BE2C (cell line): ENCODE results near the gene KRTAP10-5.
"Not testable (repeated sequence)": the region's sequence is repeated elsewhere in the genome, so short reads cannot be mapped to it uniquely, and the experiment has no call there.

ENCODE experiments used
- DNase-seq: peaks from one replicate; pipeline ENCODE4 v3.0.0-alpha.2; 2020
- H3K27me3 ChIP-seq: fragments of 250-450 bp; sonication (Bioruptor Pico); 2 replicates; pipeline ENCODE4 v1.5.1; 2020; ENCODE audit warnings: mild to moderate bottlenecking
- H3K36me3 ChIP-seq: fragments of 250-450 bp; sonication (Bioruptor Pico); 2 replicates; pipeline ENCODE4 v1.5.1; 2020; ENCODE audit warnings: mild to moderate bottlenecking
- H3K4me1 ChIP-seq: fragments of 250-450 bp; sonication (Bioruptor Pico); 2 replicates; pipeline ENCODE4 v1.5.1; 2020
- H3K4me3 ChIP-seq: 2 replicates; pipeline ENCODE4 v1.5.1; 2011; ENCODE audit warnings: low read depth, low read length
- H3K9me3 ChIP-seq: fragments of 250-450 bp; sonication (Bioruptor Pico); 2 replicates; pipeline ENCODE4 v1.5.1; 2020
- CTCF ChIP-seq: IDR thresholded peaks from 2 replicates; pipeline ENCODE4 v1.5.1; 2012; ENCODE audit warnings: mild to moderate bottlenecking, low read depth, low read length

KRTAP10-5 gene

DNA sequence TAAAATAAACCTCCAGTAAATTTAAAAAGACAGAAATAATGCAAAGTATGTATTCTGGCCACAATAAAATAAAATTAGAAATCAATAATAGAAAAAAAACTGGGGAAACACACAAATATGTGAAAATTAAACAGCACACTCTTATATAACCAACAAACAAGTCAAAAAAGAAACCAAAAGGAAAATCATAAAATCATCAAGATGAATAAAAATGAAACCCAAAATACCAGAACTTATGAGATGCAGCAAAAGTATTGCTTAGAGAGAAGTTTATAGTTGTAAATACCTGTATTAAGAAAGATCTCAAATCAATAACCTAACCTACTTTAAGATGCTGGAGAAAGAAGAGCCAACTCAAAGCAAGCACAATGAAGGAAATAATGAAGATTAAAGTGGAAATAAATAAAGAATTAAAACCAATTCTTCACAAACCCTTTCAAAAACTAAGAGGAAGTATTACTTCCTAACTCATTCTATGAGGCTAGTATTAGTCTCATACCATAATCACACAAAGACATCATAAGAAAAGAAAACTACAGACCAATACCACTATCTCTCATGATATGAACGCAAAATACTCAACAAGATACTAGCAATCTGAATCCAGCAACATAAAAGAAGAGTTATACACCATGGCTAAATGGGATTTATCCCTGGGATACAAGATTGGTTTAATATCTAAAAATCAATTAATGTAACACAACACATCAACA, 15.4 kb downstream of the KRTAP10-5 start:
- H3K9me3 ChIP-seq = no peaks in the 10 kb centered on the region
- H3K4me3 ChIP-seq = no peak overlapping the region
- H3K27me3 ChIP-seq = no peaks in the 10 kb centered on the region; the same call in 1 of the 2 replicates
- no peaks in the 10 kb centered on the region for H3K4me1 ChIP-seq
- TF ChIP-seq CTCF = no peak
- DNase-seq = no peak
- no peaks in the 10 kb centered on the region for H3K36me3 ChIP-seq

- no peak for TF ChIP-seq CTCF
- Histone ChIP-seq H3K27me3 (no peaks in the 10 kb centered on the region; the same call in 1 of the 2 replicates), H3K4me3 (no peak overlapping the region), H3K36me3 (no peaks in the 10 kb centered on the region), H3K4me1 (no peaks in the 10 kb centered on the region), H3K9me3 (no peaks in the 10 kb centered on the region)
- no peak for DNase-seq
These were observed 16.3 kb downstream of the KRTAP10-5 start for GRCh38 chr21:44564099-44564498.

DNA sequence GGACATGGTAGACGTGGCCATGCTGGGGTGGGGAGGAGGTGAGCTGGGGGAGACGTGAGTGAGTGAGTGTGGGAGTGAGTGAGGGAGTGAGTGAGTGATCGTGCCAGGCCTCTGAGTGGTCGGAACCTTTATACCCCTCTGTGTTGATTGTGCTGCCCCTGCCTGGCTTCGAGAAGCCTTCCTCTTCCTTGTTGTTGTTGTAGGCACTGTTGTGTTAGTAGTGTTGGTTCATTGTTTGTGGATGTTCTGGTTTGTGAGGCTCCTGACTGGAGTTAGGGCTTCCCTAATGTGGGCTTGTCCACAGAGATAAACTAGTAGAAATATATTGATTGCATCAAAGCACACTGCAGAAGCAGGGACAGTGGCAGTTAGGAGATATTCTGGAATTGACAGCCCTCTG, 21.7 kb downstream of the KRTAP10-5 start, which contains the start of gene KRTAP10-3:
Gene KRTAP10-3 (minus strand): TSS at position 101 of the 400 bp plus-strand sequence. CDS start 80 bp downstream, at position 21.
- no peaks in the 10 kb centered on the region for H3K4me1 ChIP-seq
- H3K36me3 ChIP-seq = no peaks in the 10 kb centered on the region
- no peak within 1 kb of the TSS for H3K4me3 ChIP-seq
- H3K27me3 ChIP-seq = peaks cover 37% of the 10 kb centered on the region
- no peak for TF ChIP-seq CTCF
- DNase-seq = no peak
- no peaks in the 10 kb centered on the region for H3K9me3 ChIP-seq

- DNase-seq, H3K36me3 ChIP-seq, H3K9me3 ChIP-seq, H3K4me3 ChIP-seq, H3K4me1 ChIP-seq: not testable (repeated sequence)
- peaks cover 41% of the 10 kb centered on the region for H3K27me3 ChIP-seq
These were observed 22.1 kb downstream of the KRTAP10-5 start for GRCh38 chr21:44558329-44558675.

DNA sequence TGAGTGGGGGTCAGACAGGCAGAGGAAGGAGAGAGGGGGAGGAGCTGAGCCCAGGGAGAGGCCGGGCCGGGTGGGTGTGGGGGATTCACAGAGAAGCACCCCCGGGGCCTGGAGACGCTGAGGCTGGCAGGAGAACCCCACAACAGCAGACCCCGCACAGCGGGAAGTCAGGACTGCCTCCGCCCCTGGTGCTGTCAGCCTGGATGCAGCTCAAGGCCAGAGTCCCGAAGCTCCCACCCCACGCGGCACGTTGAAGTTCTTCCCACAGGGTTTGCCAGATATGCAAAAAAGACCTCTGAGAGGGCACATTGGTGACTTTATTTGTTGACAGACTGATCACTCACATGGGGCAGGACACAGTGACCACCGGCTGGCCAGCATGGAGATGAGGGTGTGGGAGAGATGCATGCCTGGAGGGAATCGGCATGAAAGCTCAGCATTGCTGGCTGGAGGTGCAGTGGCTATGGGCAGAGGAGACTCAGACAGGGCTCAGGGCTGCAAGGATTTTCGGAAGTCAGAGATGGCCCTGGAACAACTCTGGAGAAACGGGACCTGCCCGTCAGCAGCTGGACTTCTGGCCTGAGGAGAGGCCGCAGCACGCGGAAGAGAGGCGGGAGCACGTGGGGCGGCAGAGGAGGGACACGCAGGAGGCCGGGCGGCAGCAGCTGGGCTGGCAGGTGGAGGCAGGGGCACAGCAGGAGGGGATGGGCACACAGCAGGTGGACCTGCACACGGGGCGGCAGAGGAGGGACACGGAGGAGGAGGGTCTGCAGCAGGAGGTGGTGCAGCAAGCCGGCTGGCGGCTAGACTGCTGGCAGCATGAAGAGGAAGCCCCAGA, 22.7 kb downstream of the KRTAP10-5 start:
- Histone ChIP-seq H3K4me3 (no peak overlapping the region), H3K4me1 (no peaks in the 10 kb centered on the region), H3K36me3 (no peaks in the 10 kb centered on the region), H3K27me3 (peaks cover 47% of the 10 kb centered on the region), H3K9me3 (no peaks in the 10 kb centered on the region)
- DNase-seq = no peak
- no peak for TF ChIP-seq CTCF

GRCh38 chr21:44556879-44557278, 23.5 kb downstream of the KRTAP10-5 start:
- Histone ChIP-seq H3K36me3 (no peaks in the 10 kb centered on the region), H3K27me3 (peaks cover 52% of the 10 kb centered on the region), H3K4me1 (no peaks in the 10 kb centered on the region), H3K9me3 (no peaks in the 10 kb centered on the region), H3K4me3 (no peak overlapping the region)
- no peak for TF ChIP-seq CTCF
- DNase-seq = no peak
